IMR-90 (cell line): ENCODE results near the gene NOXA1. TPM values are rescaled to one million over a fixed set of nuclear protein-coding genes. Genes with fewer than 3 reads are reported as not detected.

Source experiments
- ATAC-seq: fragments of 200-7000 bp; cut with Tn5 transposase; 2 replicates; pipeline ENCODE4 v1.9.1; 2020; ENCODE audit warnings: low read depth, mild to moderate bottlenecking, moderate library complexity
- BruUV-seq: library from RNA; stranded (reverse); fragments of 400-500 nt; replicated peaks from 2 replicates; lab custom pipeline; 2021; lab: Mats Ljungman, UMichigan
- CTCF ChIA-PET: fragments of 300-600 bp; formaldehyde crosslinking; extraction: SDS; loops from one replicate; lab custom pipeline; 2021; ENCODE audit warnings: antibody characterized with exemption; lab: Yijun Ruan, JAX
- POLR2A ChIA-PET: fragments of 300-600 bp; sonication (Branson Sonifier 250); formaldehyde crosslinking; loops from one replicate; lab custom pipeline; 2022; ENCODE audit warnings: antibody characterized with exemption; ENCODE audit not compliant: unreplicated experiment; lab: Charles Lee
- DNase-seq: peaks from one replicate; pipeline ENCODE4 v3.0.0; 2013
- H2AFZ ChIP-seq: replicated peaks from 2 replicates; pipeline ENCODE3; 2013; ENCODE audit warnings: low read length, mild to moderate bottlenecking; ENCODE audit not compliant: poor library complexity
- H2AK5ac ChIP-seq: 2 replicates; pipeline ENCODE4 v1.6.1; 2013; ENCODE audit warnings: low read depth, low read length, inconsistent platforms
- H2AK9ac ChIP-seq: replicated peaks from 2 replicates; pipeline ENCODE3; 2013; ENCODE audit warnings: mild to moderate bottlenecking, low read depth, low read length, moderate library complexity; ENCODE audit not compliant: poor library complexity
- H2BK120ac ChIP-seq: 2 replicates; pipeline ENCODE4 v1.6.1; 2013; ENCODE audit warnings: low read depth, low read length, inconsistent platforms
- H2BK15ac ChIP-seq: 3 replicates; pipeline ENCODE4 v1.6.1; 2013; ENCODE audit warnings: low read depth, low read length, inconsistent platforms
- H2BK20ac ChIP-seq: 2 replicates; pipeline ENCODE4 v1.6.1; 2013; ENCODE audit warnings: low read depth, mild to moderate bottlenecking, inconsistent platforms, low read length, moderate library complexity
- H2BK5ac ChIP-seq: 2 replicates; pipeline ENCODE4 v1.6.1; 2013; ENCODE audit warnings: mild to moderate bottlenecking, low read depth, low read length, inconsistent platforms; ENCODE audit not compliant: poor library complexity, severe bottlenecking
- H3K14ac ChIP-seq: replicated peaks from 2 replicates; pipeline ENCODE4 v1.6.1; 2013; ENCODE audit warnings: low read depth, low read length, inconsistent platforms
- H3K18ac ChIP-seq: 2 replicates; pipeline ENCODE4 v1.6.1; 2013; ENCODE audit warnings: low read depth, low read length, control low read depth
- H3K23ac ChIP-seq: 2 replicates; pipeline ENCODE4 v1.6.1; 2013; ENCODE audit warnings: low read depth, low read length, inconsistent platforms
- H3K27ac ChIP-seq: 2 replicates; pipeline ENCODE4 v1.5.1; 2013; ENCODE audit warnings: mild to moderate bottlenecking, control low read depth, low read length; ENCODE audit not compliant: insufficient read depth
- H3K27me3 ChIP-seq: 2 replicates; pipeline ENCODE4 v1.6.1; 2013; ENCODE audit warnings: low read length; ENCODE audit not compliant: control insufficient read depth, insufficient read depth
- H3K36me3 ChIP-seq: 2 replicates; pipeline ENCODE4 v1.6.1; 2013; ENCODE audit warnings: low read length, mixed read lengths; ENCODE audit not compliant: control insufficient read depth, insufficient read depth
- H3K4ac ChIP-seq: 2 replicates; pipeline ENCODE4 v1.6.1; 2013; ENCODE audit warnings: low read depth, low read length, inconsistent platforms
- H3K4me1 ChIP-seq: 2 replicates; pipeline ENCODE4 v1.6.1; 2013; ENCODE audit warnings: low read length, mixed read lengths; ENCODE audit not compliant: control insufficient read depth, insufficient read depth
- H3K4me2 ChIP-seq: 2 replicates; pipeline ENCODE4 v1.6.1; 2013; ENCODE audit warnings: low read depth, mild to moderate bottlenecking, control low read depth, low read length, moderate library complexity
- H3K4me3 ChIP-seq: 2 replicates; pipeline ENCODE4 v1.5.1; 2013; ENCODE audit warnings: low read depth, mild to moderate bottlenecking, control low read depth, low read length, moderate library complexity; ENCODE audit not compliant: insufficient read depth
- H3K56ac ChIP-seq: 2 replicates; pipeline ENCODE4 v1.6.1; 2013; ENCODE audit warnings: low read length, inconsistent platforms; ENCODE audit not compliant: insufficient read depth; ENCODE audit errors: extremely low read depth
- H3K79me1 ChIP-seq, 2 experiments: 2 replicates each; pipeline ENCODE4 v1.6.1; 2013; ENCODE audit warnings: low read length in 2 of 2, inconsistent platforms in 1 of 2, low read depth in 1 of 2
- H3K9ac ChIP-seq: 2 replicates; pipeline ENCODE4 v1.6.1; 2013; ENCODE audit warnings: low read depth, low read length, control low read depth
- H3K9me1 ChIP-seq: 2 replicates; pipeline ENCODE4 v1.6.1; 2013; ENCODE audit warnings: low read length, inconsistent platforms; ENCODE audit not compliant: insufficient read depth
- H3K9me3 ChIP-seq: 2 replicates; pipeline ENCODE4 v1.6.1; 2013; ENCODE audit warnings: low read length; ENCODE audit not compliant: control insufficient read depth, insufficient read depth
- H4K20me1 ChIP-seq: 2 replicates; pipeline ENCODE4 v1.6.1; 2013; ENCODE audit warnings: low read length, inconsistent platforms; ENCODE audit not compliant: insufficient read depth
- H4K5ac ChIP-seq: 2 replicates; pipeline ENCODE4 v1.6.1; 2013; ENCODE audit warnings: mild to moderate bottlenecking, low read depth, low read length, control low read depth
- H4K8ac ChIP-seq, 2 experiments: 2 replicates each; pipeline ENCODE4 v1.6.1; 2013; ENCODE audit warnings: low read depth in 2 of 2, low read length in 2 of 2, control low read depth in 1 of 2, inconsistent platforms in 1 of 2
- H4K91ac ChIP-seq: 2 replicates; pipeline ENCODE4 v1.6.1; 2013; ENCODE audit warnings: low read depth, low read length, inconsistent platforms; ENCODE audit not compliant: insufficient read depth
- CEBPB ChIP-seq: IDR thresholded peaks from 2 replicates; pipeline ENCODE4 v1.6.1; 2012; ENCODE audit warnings: low read depth, low read length, improper control_type of control experiment
- CHD1 ChIP-seq: IDR thresholded peaks from 2 replicates; pipeline ENCODE4 v1.6.1; 2012; ENCODE audit warnings: low read depth, low read length, improper control_type of control experiment
- FOS ChIP-seq: fragments of 150-350 bp; IDR thresholded peaks from 2 replicates; pipeline ENCODE4 v1.6.1; 2016; ENCODE audit warnings: low read depth, low read length
- MAFK ChIP-seq: IDR thresholded peaks from 2 replicates; pipeline ENCODE4 v1.6.1; 2012; ENCODE audit warnings: low read depth, low read length, improper control_type of control experiment
- MXI1 ChIP-seq: IDR thresholded peaks from 2 replicates; pipeline ENCODE4 v1.6.1; 2012; ENCODE audit warnings: low read depth, mild to moderate bottlenecking, low read length, moderate library complexity, borderline replicate concordance
- POLR2A ChIP-seq: IDR thresholded peaks from 2 replicates; pipeline ENCODE4 v1.6.1; 2012; ENCODE audit warnings: mild to moderate bottlenecking, low read depth, low read length
- RAD21 ChIP-seq: IDR thresholded peaks from 2 replicates; pipeline ENCODE4 v1.6.1; 2012; ENCODE audit warnings: low read length, improper control_type of control experiment
- WGBS, 2 experiments: methylation state at CpG; one replicate each; pipeline versions ENCODE4 v1.1.5 to v1.1.7; 2013; ENCODE audit warnings: missing lambda C conversion rate in 2 of 2; ENCODE audit not compliant: insufficient read length in 1 of 2; ENCODE audit errors: extremely low coverage in 2 of 2; 5-methylcytosine and 5-hydroxymethylcytosine counted together
- dilution Hi-C: fragments of 300-500 bp; cut with HindIII; formaldehyde crosslinking; loops from one replicate; pipeline ENCODE4 v1.14.3; 2018; ENCODE audit warnings: low sequenced_read_pairs; ENCODE audit not compliant: unreplicated experiment
- in situ Hi-C: fragments of 300-500 bp; cut with MboI; formaldehyde crosslinking; loops from 3 replicates; pipeline ENCODE4 v1.14.3; 2019; ENCODE audit warnings: low sequenced_read_pairs, inconsistent platforms, mixed read lengths
- intact Hi-C: fragments of 100-400 bp; cut with micrococcal nuclease; formaldehyde crosslinking; loops from 2 replicates; pipeline ENCODE4 v1.10.0; 2022
- polyA plus RNA-seq, 3 experiments: library from polyadenylated mRNA; depleted of rRNA; stranded (reverse); fragments of >200 nt; gene quantifications; 2 replicates each; pipeline ENCODE4 v1.2.3, GENCODE V29; 2012; ENCODE audit warnings: low replicate concordance in 1 of 3
- total RNA-seq: library from RNA; depleted of rRNA; stranded (reverse); fragments of >200 nt; gene quantifications from 2 replicates; pipeline ENCODE4 v1.2.3, GENCODE V29; 2012
- TF ChIP-seq, protein P1 (sequence below): fragments of 150-350 bp; IDR thresholded peaks from 2 replicates; pipeline ENCODE4 v1.6.1; 2017; ENCODE audit warnings: mild to moderate bottlenecking, antibody characterized with exemption, low read length, low read depth

Gene NOXA1
- total and polyA plus RNA-seq, 2 of the 4 experiments (the other 2 are of a cell fraction), result 0.17 TPM; not detected in 1

- Histone ChIP-seq H4K8ac (no peak overlapping the region), H2BK120ac (no peak overlapping the region), H3K23ac (no peak overlapping the region), H2BK5ac (no peak overlapping the region), H4K91ac (no peak overlapping the region), H4K5ac (no peak overlapping the region), H3K4me1 (peaks cover 17% of the 10 kb centered on the region), H3K14ac (no peak overlapping the region), H3K27me3 (no peaks in the 10 kb centered on the region), H3K9me3 (no peaks in the 10 kb centered on the region), H2AK9ac (no peak overlapping the region), H3K9me1 (peaks cover 12% of the 10 kb centered on the region), H2AK5ac (no peak overlapping the region), H3K27ac (no peak overlapping the region), H2BK15ac (no peak overlapping the region), H3K56ac (no peak overlapping the region), H3K4ac (no peak overlapping the region), H3K9ac (no peak overlapping the region), H3K18ac (no peak overlapping the region), H3K4me3 (no peak overlapping the region), H3K36me3 (peaks cover 3% of the 10 kb centered on the region; the same call in 1 of the 2 replicates), H2AFZ (no peak overlapping the region), H3K4me2 (no peak overlapping the region), H4K20me1 (no peaks in the 10 kb centered on the region), H2BK20ac (no peak overlapping the region), H3K79me1 (peaks cover 18 to 47% of the 10 kb centered on the region in 2 experiments)
- in situ Hi-C loops, result no loop called here
- dilution Hi-C loops, result no loop called here
- intact Hi-C loops, result no loop called here
- POLR2A ChIA-PET, result no interaction called here
- BruUV-seq, result no TSS peak
- DNase-seq (no peak), ATAC-seq (no peak)
- 100% methylated on average over 1 of the region's 23 CpGs; no CpG with 5 or more reads in 1 of the 2 experiments for WGBS, 2 experiments
- CTCF ChIA-PET, result no interaction called here
- no peak for TF ChIP-seq FOS
- TF ChIP-seq CHD1, result no peak
- TF ChIP-seq MAFK, result no peak
- no peak for TF ChIP-seq POLR2A
- TF ChIP-seq MXI1, result no peak
- no peak for TF ChIP-seq CEBPB
- TF ChIP-seq RAD21, result no peak
- TF ChIP-seq, protein P1, sequence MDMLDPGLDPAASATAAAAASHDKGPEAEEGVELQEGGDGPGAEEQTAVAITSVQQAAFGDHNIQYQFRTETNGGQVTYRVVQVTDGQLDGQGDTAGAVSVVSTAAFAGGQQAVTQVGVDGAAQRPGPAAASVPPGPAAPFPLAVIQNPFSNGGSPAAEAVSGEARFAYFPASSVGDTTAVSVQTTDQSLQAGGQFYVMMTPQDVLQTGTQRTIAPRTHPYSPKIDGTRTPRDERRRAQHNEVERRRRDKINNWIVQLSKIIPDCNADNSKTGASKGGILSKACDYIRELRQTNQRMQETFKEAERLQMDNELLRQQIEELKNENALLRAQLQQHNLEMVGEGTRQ, result no peak
Observed at GRCh38 chr9:137416006-137416562, 7.1 kb upstream of the NOXA1 start.
